H1 (cell line): ENCODE data around the gene TRAPPC2L. TPM values are rescaled to one million over a fixed set of nuclear protein-coding genes. Genes with fewer than 3 reads are reported as not detected.

Source experiments
- CTCF ChIA-PET: fragments of 300-600 bp; sonication (Branson Sonifier 250); formaldehyde crosslinking; loops from one replicate; lab custom pipeline; 2021; ENCODE audit not compliant: partially characterized antibody; lab: Charles Lee
- POLR2A ChIA-PET: fragments of 300-600 bp; sonication (Branson Sonifier 250); formaldehyde crosslinking; loops from one replicate; lab custom pipeline; 2021; ENCODE audit warnings: inconsistent platforms; ENCODE audit not compliant: partially characterized antibody; lab: Charles Lee
- DNase-seq, 2 experiments: peaks; one replicate each; pipeline versions ENCODE4 v3.0.0 to v3.0.0-alpha.2; 2010 to 2022; ENCODE audit warnings: low spot score in 2 of 2, low read depth in 1 of 2, mixed read lengths in 1 of 2
- FAIRE-seq: peaks from 2 replicates; lab custom pipeline; 2011; peaks lifted over from hg19 to GRCh38; lab: Jason Lieb, UNC
- H2AFZ ChIP-seq: 2 replicates; pipeline ENCODE4 v1.8.1; 2012; ENCODE audit warnings: low read length, inconsistent platforms
- H2AK5ac ChIP-seq: 2 replicates; pipeline ENCODE4 v1.6.1; 2013; ENCODE audit warnings: low read depth, low read length
- H2BK120ac ChIP-seq: replicated peaks from 2 replicates; pipeline ENCODE3; 2013; ENCODE audit warnings: low read depth, low read length, inconsistent platforms
- H2BK12ac ChIP-seq: 2 replicates; pipeline ENCODE4 v1.6.1; 2013; ENCODE audit warnings: low read depth, low read length
- H2BK15ac ChIP-seq: 2 replicates; pipeline ENCODE4 v1.6.1; 2013; ENCODE audit warnings: low read length
- H2BK20ac ChIP-seq: 2 replicates; pipeline ENCODE4 v1.6.1; 2013; ENCODE audit warnings: low read length
- H2BK5ac ChIP-seq: 2 replicates; pipeline ENCODE4 v1.6.1; 2013; ENCODE audit warnings: low read depth, low read length
- H3K14ac ChIP-seq: 2 replicates; pipeline ENCODE4 v1.6.1; 2013; ENCODE audit warnings: inconsistent platforms; ENCODE audit not compliant: insufficient read length
- H3K18ac ChIP-seq: 2 replicates; pipeline ENCODE4 v1.6.1; 2013; ENCODE audit warnings: low read length; ENCODE audit errors: extremely low read depth
- H3K23ac ChIP-seq: 2 replicates; pipeline ENCODE4 v1.6.1; 2013; ENCODE audit warnings: inconsistent platforms; ENCODE audit not compliant: insufficient read length
- H3K23me2 ChIP-seq: 2 replicates; pipeline ENCODE4 v1.6.1; 2013; ENCODE audit warnings: low read depth, low read length
- H3K27ac ChIP-seq: 2 replicates; pipeline ENCODE4 v1.6.1; 2011; ENCODE audit warnings: low read depth, low read length, inconsistent platforms
- H3K27me3 ChIP-seq, 4 experiments: replicated peaks in 1 of 4; 1 replicate in 1 of 4; 2 replicates in 3 of 4; pipeline versions ENCODE4 v1.6.1 to v1.8.1; 2011 to 2013; ENCODE audit warnings: low read length in 3 of 4, mild to moderate bottlenecking in 3 of 4, inconsistent platforms in 2 of 4, mixed read lengths in 2 of 4, moderate library complexity in 1 of 4; ENCODE audit not compliant: control insufficient read depth in 3 of 4, insufficient read depth in 3 of 4; ENCODE audit errors: extremely low read depth in 1 of 4
- H3K36me3 ChIP-seq, 4 experiments: 2 replicates each; pipeline versions ENCODE4 v1.6.1 to v1.8.1; 2011 to 2013; ENCODE audit warnings: mild to moderate bottlenecking in 4 of 4, low read length in 3 of 4, moderate library complexity in 2 of 4, control low read depth in 1 of 4, inconsistent platforms in 1 of 4; ENCODE audit not compliant: insufficient read depth in 4 of 4, control insufficient read depth in 2 of 4
- H3K4ac ChIP-seq: replicated peaks from 2 replicates; pipeline ENCODE3; 2013; ENCODE audit warnings: low read length, low read depth, mixed read lengths, inconsistent platforms; ENCODE audit not compliant: insufficient read length
- H3K4me1 ChIP-seq, 4 experiments: replicated peaks in 1 of 4; 1 replicate in 1 of 4; 2 replicates in 3 of 4; pipeline versions ENCODE4 v1.6.1 to v1.8.1; 2011 to 2013; ENCODE audit warnings: low read length in 3 of 4, inconsistent platforms in 2 of 4, mixed read lengths in 1 of 4; ENCODE audit not compliant: insufficient read depth in 4 of 4, control insufficient read depth in 3 of 4
- H3K4me2 ChIP-seq, 2 experiments: 2 replicates each; pipeline versions ENCODE4 v1.6.1 to v1.8.1; 2011 to 2013; ENCODE audit warnings: low read depth in 2 of 2, low read length in 2 of 2, control low read depth in 1 of 2, inconsistent platforms in 1 of 2, mild to moderate bottlenecking in 1 of 2; ENCODE audit not compliant: insufficient read depth in 1 of 2
- H3K4me3 ChIP-seq, 4 experiments: fragments of 200-600, 300-600 bp in 1 of 4; sonication (generic), shearing (Covaris generic), sonication (Bioruptor Twin) in 1 of 4; 2 replicates each; pipeline versions ENCODE4 v1.5.1 to v1.8.1; 2011 to 2016; ENCODE audit warnings: low read length in 4 of 4, low read depth in 3 of 4, control low read depth in 2 of 4, inconsistent platforms in 2 of 4, mild to moderate bottlenecking in 2 of 4, mixed read lengths in 1 of 4, moderate library complexity in 1 of 4; ENCODE audit not compliant: insufficient read depth in 2 of 4; ENCODE audit errors: extremely low read depth in 1 of 4
- H3K56ac ChIP-seq: replicated peaks from 2 replicates; pipeline ENCODE3; 2013; ENCODE audit warnings: low read depth, mild to moderate bottlenecking, mixed read lengths, low read length, inconsistent platforms; ENCODE audit not compliant: insufficient read length
- H3K79me1 ChIP-seq: 2 replicates; pipeline ENCODE4 v1.6.1; 2013; ENCODE audit warnings: low read depth, low read length, control low read depth
- H3K79me2 ChIP-seq, 2 experiments: 2 replicates each; pipeline versions ENCODE4 v1.6.1 to v1.8.1; 2012 to 2013; ENCODE audit warnings: low read length in 2 of 2, mild to moderate bottlenecking in 2 of 2, inconsistent platforms in 1 of 2; ENCODE audit not compliant: insufficient read depth in 2 of 2, control insufficient read depth in 1 of 2
- H3K9ac ChIP-seq, 4 experiments: replicated peaks in 1 of 4; 1 replicate in 1 of 4; 2 replicates in 3 of 4; pipeline versions ENCODE4 v1.6.1 to v1.8.1; 2011 to 2013; ENCODE audit warnings: low read depth in 3 of 4, low read length in 3 of 4, control low read depth in 2 of 4, mild to moderate bottlenecking in 2 of 4, moderate library complexity in 2 of 4, inconsistent platforms in 1 of 4; ENCODE audit errors: extremely low read depth in 1 of 4
- H3K9me3 ChIP-seq, 2 experiments: 2 replicates each; pipeline versions ENCODE4 v1.6.1 to v1.8.1; 2012 to 2013; ENCODE audit warnings: mild to moderate bottlenecking in 2 of 2, moderate library complexity in 2 of 2, control low read depth in 1 of 2, inconsistent platforms in 1 of 2, low read depth in 1 of 2, low read length in 1 of 2, mixed read lengths in 1 of 2; ENCODE audit not compliant: insufficient read depth in 2 of 2
- H4K20me1 ChIP-seq, 2 experiments: replicated peaks in 1 of 2; 2 replicates each; pipeline versions ENCODE3 to v1.8.1; 2011 to 2013; ENCODE audit warnings: inconsistent platforms in 2 of 2, low read length in 2 of 2, mild to moderate bottlenecking in 1 of 2; ENCODE audit not compliant: insufficient read depth in 2 of 2, control insufficient read depth in 1 of 2
- H4K5ac ChIP-seq: 2 replicates; pipeline ENCODE4 v1.6.1; 2013; ENCODE audit warnings: low read length, low read depth, mixed read lengths, inconsistent platforms; ENCODE audit not compliant: insufficient read length
- H4K8ac ChIP-seq: 2 replicates; pipeline ENCODE4 v1.8.0; 2013; ENCODE audit warnings: mild to moderate bottlenecking, moderate library complexity, low read length, inconsistent platforms; ENCODE audit not compliant: insufficient read depth; ENCODE audit errors: extremely low read depth
- H4K91ac ChIP-seq: replicated peaks from 2 replicates; pipeline ENCODE3; 2013; ENCODE audit warnings: low read length, mixed read lengths, inconsistent platforms; ENCODE audit not compliant: insufficient read length
- ATF2 ChIP-seq: IDR thresholded peaks from 2 replicates; pipeline ENCODE4 v1.6.1; 2012; ENCODE audit warnings: low read length, inconsistent platforms
- POLR2A ChIP-seq, 2 experiments: IDR thresholded peaks; 1 replicate in 1 of 2; 2 replicates in 1 of 2; pipeline ENCODE4 v1.6.1; 2011; ENCODE audit warnings: low read depth in 2 of 2, low read length in 2 of 2, mild to moderate bottlenecking in 2 of 2; ENCODE audit errors: control extremely low read depth in 1 of 2
- POLR2AphosphoS5 ChIP-seq: IDR thresholded peaks from 2 replicates; pipeline ENCODE4 v1.6.1; 2011; ENCODE audit warnings: low read depth, low read length
- RNF2 ChIP-seq: fragments of 200-900, 300-1000 bp; sonication (generic); IDR thresholded peaks from 2 replicates; pipeline ENCODE4 v1.7.1; 2016; ENCODE audit warnings: borderline replicate concordance, low read depth, mild to moderate bottlenecking, antibody characterized with exemption, low read length; ENCODE audit not compliant: poor library complexity, severe bottlenecking; ENCODE audit errors: missing control alignments
- ZNF274 ChIP-seq: IDR thresholded peaks from 2 replicates; pipeline ENCODE4 v1.7.0; 2012; ENCODE audit warnings: low read length, borderline replicate concordance; ENCODE audit errors: extremely low read depth
- WGBS, 2 experiments: shearing (Covaris generic) in 1 of 2; methylation state at CpG; one replicate each; pipeline versions ENCODE4 v1.1.6 to v1.1.7; 2013 to 2015; ENCODE audit warnings: low lambda C conversion rate in 2 of 2, mixed read lengths in 2 of 2, inconsistent platforms in 1 of 2, low coverage in 1 of 2, missing lambda C conversion rate in 1 of 2; ENCODE audit not compliant: insufficient replicate concordance in 2 of 2, insufficient coverage in 1 of 2, insufficient read length in 1 of 2; ENCODE audit errors: extremely low coverage in 1 of 2, missing lambda C conversion rate in 1 of 2; 5-methylcytosine and 5-hydroxymethylcytosine counted together
- polyA plus RNA-seq, 7 experiments: library from polyadenylated mRNA; depleted of rRNA in 3 of 7; stranded (reverse) in 5 of 7; unstranded in 2 of 7; fragments of >200 nt in 5 of 7; fragments of 200-250 nt in 2 of 7; gene quantifications; 1 replicate in 5 of 7; 2 replicates in 1 of 7; 4 replicates in 1 of 7; pipeline versions ENCODE4 v1.2.1 to v1.2.3, GENCODE V29; 2011 to 2013; ENCODE audit warnings: missing spikeins in 2 of 7, mixed read lengths in 2 of 7
- total RNA-seq: library from RNA; stranded (reverse); fragmentation: NEBNext Ultra II Directional; extraction: Animal tissue kit (Norgen Biotek cat#: 25700); gene quantifications from 2 replicates; pipeline ENCODE4 v1.2.1, GENCODE V29; 2021
- TF ChIP-seq, protein P1 (sequence below): IDR thresholded peaks from 2 replicates; pipeline ENCODE4 v1.6.1; 2012; ENCODE audit warnings: inconsistent platforms

Gene TRAPPC2L
- total and polyA plus RNA-seq, 2 of the 8 experiments (the other 6 are each of a cell fraction or from before 2014, with no cell fraction given), result 98.7 to 133 TPM

- Histone ChIP-seq H3K27me3 (no peaks in the 10 kb centered on the region), H3K4me3 (peak overlapping the region; percentile 67 to 86 (median 82)), H3K18ac (no peak overlapping the region), H3K9ac (peak overlapping the region in 3 of 4 experiments; percentile 39 to 86 (median 86); a peak in 3 of 7 replicates), H2AK5ac (no peak overlapping the region), H4K8ac (no peak overlapping the region), H4K91ac (no peak overlapping the region), H3K79me1 (peaks cover 6% of the 10 kb centered on the region; the same call in 1 of the 2 replicates), H4K20me1 (peaks cover 31 to 43% of the 10 kb centered on the region in 2 experiments), H3K4me1 (peaks cover 0 to 11% (median 5%) of the 10 kb centered on the region in 4 experiments; a peak in 6 of 7 replicates), H3K27ac (peak overlapping the region; percentile 19; the same call in 1 of the 2 replicates), H3K9me3 (no peaks in the 10 kb centered on the region), H2BK15ac (no peak overlapping the region), H3K23me2 (peaks cover 10% of the 10 kb centered on the region), H3K56ac (no peak overlapping the region), H2BK12ac (no peak overlapping the region), H3K4ac (no peak overlapping the region), H3K14ac (no peak overlapping the region), H2BK120ac (no peak overlapping the region), H3K36me3 (peaks cover 31 to 54% (median 40%) of the 10 kb centered on the region in 4 experiments), H2BK5ac (no peak overlapping the region), H4K5ac (no peak overlapping the region), H2AFZ (no peak overlapping the region), H3K79me2 (peaks cover 0 to 20% of the 10 kb centered on the region in 2 experiments; a peak in 2 of 4 replicates), H2BK20ac (no peak overlapping the region), H3K4me2 (peak overlapping the region; percentile 82 to 90), H3K23ac (no peak overlapping the region)
- DNase-seq (no peak), FAIRE-seq (no peak)
- CTCF ChIA-PET, result interaction anchor here (0.5 to 2.6 kb wide), 22 partner anchors 10 to 404 kb away, joined by 3 to 16 read pairs (median 4); partner anchors contain the start of gene CDH15
- POLR2A ChIA-PET, result interaction anchor here (0.6 to 8.1 kb wide), 40 partner anchors 9 to 392 kb away, joined by 3 to 77 read pairs (median 4); partner anchors contain the start of genes CBFA2T3, GALNS, IL17C and SLC22A31
- peak; percentile 26; the same call in 1 of the 2 replicates for TF ChIP-seq ATF2
- TF ChIP-seq ZNF274, result no peak
- TF ChIP-seq POLR2A (IDR thresholded peaks at IDR 0.05; ENCODE audit: control extremely low read depth in 1 of 2, low read depth in 2 of 2, low read length in 2 of 2), result peak in 1 of 2 experiments; percentile 0; a peak in 1 of 3 replicates
- TF ChIP-seq RNF2, result no peak
- TF ChIP-seq, protein P1, sequence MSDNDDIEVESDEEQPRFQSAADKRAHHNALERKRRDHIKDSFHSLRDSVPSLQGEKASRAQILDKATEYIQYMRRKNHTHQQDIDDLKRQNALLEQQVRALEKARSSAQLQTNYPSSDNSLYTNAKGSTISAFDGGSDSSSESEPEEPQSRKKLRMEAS, result no peak
- peak; percentile 7; the same call in 1 of the 2 replicates for TF ChIP-seq POLR2AphosphoS5
- 77% methylated on average over 11 of the region's 12 CpGs; no CpG with 5 or more reads in 1 of the 2 experiments for WGBS, 2 experiments
Measured at GRCh38 chr16:88810166-88810911, 46.6 kb upstream of the TRAPPC2L start.
